HepG2 (cell line): ENCODE results near the gene LMF2. TPM values are rescaled to one million over a fixed set of nuclear protein-coding genes. Genes with fewer than 3 reads are reported as not detected.
A peak's percentile ranks its signal among the peaks of the same experiment; 100 is the strongest.

Experiments used
- ATAC-seq: fragments of 200-7000 bp; cut with Tn5 transposase; 3 replicates; pipeline ENCODE4 v1.9.1; 2020; ENCODE audit warnings: mild to moderate bottlenecking, moderate library complexity
- BruUV-seq: library from RNA; stranded (reverse); fragments of 400-500 nt; replicated peaks from 2 replicates; lab custom pipeline; 2021; lab: Mats Ljungman, UMichigan
- CTCF ChIA-PET: fragments of 300-600 bp; formaldehyde crosslinking; extraction: SDS; loops from one replicate; lab custom pipeline; 2021; ENCODE audit warnings: low total read pairs, inconsistent platforms, low intra/inter-chr PET ratio; lab: Yijun Ruan, JAX
- POLR2A ChIA-PET: fragments of 350-600 bp; sonication (Branson Sonifier 250); formaldehyde crosslinking; loops from one replicate; lab custom pipeline; 2020; ENCODE audit warnings: antibody characterized with exemption, inconsistent platforms; lab: Yijun Ruan, JAX
- DNase-seq: peaks from one replicate; pipeline ENCODE4 v3.0.0-alpha.2; 2015; ENCODE audit warnings: low spot score
- FAIRE-seq: peaks from 3 replicates; lab custom pipeline; 2011; peaks lifted over from hg19 to GRCh38; lab: Jason Lieb, UNC
- H2AFZ ChIP-seq: one replicate; pipeline ENCODE4 v1.6.1; 2011; ENCODE audit warnings: low read length, inconsistent platforms
- H3K27ac ChIP-seq: fragments of 300-600 bp; 3 replicates; pipeline ENCODE4 v1.8.0; 2011; ENCODE audit warnings: mixed run types, mild to moderate bottlenecking, mixed read lengths, low read length, inconsistent platforms; ENCODE audit not compliant: insufficient read depth; ENCODE audit errors: extremely low read length
- H3K27me3 ChIP-seq, 2 experiments: fragments of 200-600 bp in 1 of 2; 2 replicates in 1 of 2; 3 replicates in 1 of 2; pipeline versions ENCODE4 v1.6.0 to v1.8.0; 2011; ENCODE audit warnings: low read length in 2 of 2, mild to moderate bottlenecking in 2 of 2, moderate library complexity in 2 of 2, inconsistent platforms in 1 of 2; ENCODE audit not compliant: insufficient read depth in 2 of 2, control insufficient read depth in 1 of 2
- H3K36me3 ChIP-seq, 2 experiments: fragments of 200-600 bp in 1 of 2; replicated peaks in 1 of 2; 2 replicates in 1 of 2; 3 replicates in 1 of 2; pipeline versions ENCODE4 v1.5.1 to v1.8.0; 2011; ENCODE audit warnings: low read length in 2 of 2, inconsistent platforms in 1 of 2; ENCODE audit not compliant: insufficient read depth in 2 of 2, control insufficient read depth in 1 of 2
- H3K4me1 ChIP-seq: 2 replicates; pipeline ENCODE4 v1.5.1; 2012; ENCODE audit warnings: low read length, inconsistent platforms; ENCODE audit not compliant: insufficient read depth
- H3K4me2 ChIP-seq: 2 replicates; pipeline ENCODE4 v1.6.0; 2011; ENCODE audit warnings: low read depth, low read length, inconsistent platforms
- H3K4me3 ChIP-seq, 3 experiments: fragments of 200-600 bp in 1 of 3; sonication (generic), shearing (Covaris generic) in 1 of 3; replicated peaks in 1 of 3; 2 replicates each; pipeline ENCODE4 v1.5.1; 2011 to 2016; ENCODE audit warnings: low read length in 3 of 3, inconsistent platforms in 2 of 3, low read depth in 2 of 3, mild to moderate bottlenecking in 2 of 3, control low read depth in 1 of 3, mixed read lengths in 1 of 3; ENCODE audit not compliant: insufficient read depth in 1 of 3
- H3K79me2 ChIP-seq: one replicate; pipeline ENCODE4 v1.6.1; 2011; ENCODE audit warnings: low read length, inconsistent platforms; ENCODE audit not compliant: insufficient read depth
- H3K9ac ChIP-seq: 2 replicates; pipeline ENCODE4 v1.6.0; 2011; ENCODE audit warnings: mild to moderate bottlenecking, low read depth, low read length, inconsistent platforms; ENCODE audit not compliant: insufficient read depth
- H3K9me3 ChIP-seq: 2 replicates; pipeline ENCODE4 v1.5.1; 2012; ENCODE audit warnings: mild to moderate bottlenecking, low read length
- H4K20me1 ChIP-seq: 2 replicates; pipeline ENCODE4 v1.6.0; 2011; ENCODE audit warnings: inconsistent platforms, mild to moderate bottlenecking, low read length, moderate library complexity; ENCODE audit not compliant: insufficient read depth
- CEBPZ ChIP-seq: IDR thresholded peaks from 2 replicates; pipeline ENCODE4 v1.6.1; 2012; ENCODE audit warnings: low read length, improper control_type of control experiment
- MZF1 ChIP-seq: sonication (generic); formaldehyde crosslinking; IDR thresholded peaks from 2 replicates; pipeline ENCODE4 v1.8.1; 2023; ENCODE audit warnings: mild to moderate bottlenecking, missing genetic modification reagents, borderline replicate concordance
- RBFOX2 ChIP-seq: fragments of 200-400 bp; formaldehyde crosslinking; IDR thresholded peaks from 2 replicates; pipeline ENCODE4 v1.6.1; 2017; ENCODE audit warnings: low read depth, mild to moderate bottlenecking, low read length
- ZFP91 ChIP-seq: sonication (generic); formaldehyde crosslinking; IDR thresholded peaks from 2 replicates; pipeline ENCODE4 v1.9.0; 2022; ENCODE audit warnings: missing genetic modification reagents, mild to moderate bottlenecking, borderline replicate concordance
- ZNF572 ChIP-seq: sonication (generic); formaldehyde crosslinking; IDR thresholded peaks from 2 replicates; pipeline ENCODE4 v1.5.1; 2020; ENCODE audit warnings: mild to moderate bottlenecking, missing genetic modification reagents
- ZNF788 ChIP-seq: sonication (generic); formaldehyde crosslinking; IDR thresholded peaks from 2 replicates; pipeline ENCODE4 v1.5.0; 2020; ENCODE audit warnings: mild to moderate bottlenecking, missing genetic modification reagents, borderline replicate concordance
- WGBS: methylation state at CpG from one replicate; pipeline ENCODE4 v1.1.6; 2017; ENCODE audit warnings: low lambda C conversion rate; 5-methylcytosine and 5-hydroxymethylcytosine counted together
- in situ Hi-C: cut with HindIII; loops from 2 replicates; pipeline ENCODE4 v1.10.0; 2017; ENCODE audit warnings: low pct_unique_long_range_greater_than_20kb; ENCODE audit not compliant: extremely low pct_ligation_motif_present
- intact Hi-C: fragments of 100-400 bp; cut with micrococcal nuclease; formaldehyde crosslinking; loops from one replicate; pipeline ENCODE4 v1.10.0; 2022; ENCODE audit not compliant: unreplicated experiment
- polyA plus RNA-seq, 8 experiments: library from polyadenylated mRNA; depleted of rRNA in 3 of 8; stranded (reverse) in 7 of 8; unstranded in 1 of 8; fragments of >200 nt; fragmentation: Illumina TruSeq in 4 of 8; extraction: Trizol in 4 of 8; gene quantifications; 2 replicates each; pipeline versions ENCODE4 v1.2.1 to v1.2.3, GENCODE V29; 2011 to 2016; ENCODE audit warnings: low read depth in 4 of 8, missing spikeins in 1 of 8, mixed read lengths in 1 of 8; ENCODE audit not compliant: insufficient read depth in 1 of 8
- total RNA-seq, 5 experiments: library from RNA; depleted of rRNA; stranded (reverse); fragments of >200 nt; fragmentation: Illumina TruSeq; extraction: Trizol; gene quantifications; 2 replicates each; pipeline ENCODE4 v1.2.3, GENCODE V29; 2016; ENCODE audit warnings: low read depth in 1 of 5
- TF ChIP-seq, protein P1 (sequence below): sonication (generic); formaldehyde crosslinking; IDR thresholded peaks from 2 replicates; pipeline ENCODE4 v1.4.0; 2020; ENCODE audit warnings: missing genetic modification reagents, borderline replicate concordance

The LMF2 gene
- total and polyA plus RNA-seq, 2 of the 13 experiments (the other 11 are each of a cell fraction or from before 2014, with no cell fraction given): 23.3 to 30.6 TPM

DNA sequence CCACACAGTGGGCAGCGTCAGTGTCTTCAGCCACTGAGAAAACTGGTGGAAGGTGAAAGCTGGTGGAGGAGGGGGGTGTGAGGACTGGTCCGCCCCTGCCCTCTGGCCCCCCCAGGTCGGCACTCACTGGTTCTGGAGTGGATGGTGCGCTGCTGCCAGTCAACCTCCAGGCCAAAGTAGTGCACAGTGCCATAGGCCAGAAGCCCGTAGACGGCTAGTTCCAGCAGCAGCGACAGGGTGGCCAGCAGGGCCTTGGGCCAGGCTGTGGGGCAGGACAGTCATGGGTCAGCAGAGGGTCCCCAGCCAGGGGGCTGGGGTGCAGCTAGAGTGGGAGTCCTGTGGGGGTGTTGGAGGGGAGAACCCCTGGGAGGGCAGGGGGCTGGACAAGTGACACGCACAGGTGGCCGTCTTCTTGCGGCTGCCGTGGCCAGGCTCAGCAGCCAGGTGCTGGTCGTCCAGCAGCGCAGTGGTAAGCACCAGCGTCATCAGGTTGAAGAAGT lies 2.2 kb downstream of the LMF2 start:
- FAIRE-seq (no peak), DNase-seq (no peak), ATAC-seq (no peak)
- H4K20me1 ChIP-seq: no peaks in the 10 kb centered on the region
- H2AFZ ChIP-seq: no peak overlapping the region
- H3K4me1 ChIP-seq: peaks cover 19% of the 10 kb centered on the region
- no peak overlapping the region for H3K27ac ChIP-seq
- CTCF ChIA-PET: no interaction called here
- no TSS peak for BruUV-seq
- no peak overlapping the region for H3K4me3 ChIP-seq
- H3K9ac ChIP-seq: no peak overlapping the region
- H3K36me3 ChIP-seq: peaks cover 2 to 10% of the 10 kb centered on the region in 2 experiments; a peak in 1 of 5 replicates
- 100% methylated on average over 7 of the region's 14 CpGs for WGBS
- POLR2A ChIA-PET: no interaction called here
- no peaks in the 10 kb centered on the region; a peak in 1 of 5 replicates for H3K27me3 ChIP-seq
- H3K9me3 ChIP-seq: no peaks in the 10 kb centered on the region
- no peak for TF ChIP-seq ZNF572 (CRISPR knock-in tag)
- peaks cover 28% of the 10 kb centered on the region for H3K79me2 ChIP-seq
- in situ Hi-C loops (no loop called here), intact Hi-C loops (no loop called here)
- H3K4me2 ChIP-seq: no peak overlapping the region

- no peak overlapping the region for H3K9ac ChIP-seq
- in situ Hi-C loops: no loop called here
- CTCF ChIA-PET: no interaction called here
- no peak for TF ChIP-seq MZF1 (CRISPR knock-in tag)
- no peak for TF ChIP-seq ZFP91 (CRISPR knock-in tag)
- TF ChIP-seq, protein P1, sequence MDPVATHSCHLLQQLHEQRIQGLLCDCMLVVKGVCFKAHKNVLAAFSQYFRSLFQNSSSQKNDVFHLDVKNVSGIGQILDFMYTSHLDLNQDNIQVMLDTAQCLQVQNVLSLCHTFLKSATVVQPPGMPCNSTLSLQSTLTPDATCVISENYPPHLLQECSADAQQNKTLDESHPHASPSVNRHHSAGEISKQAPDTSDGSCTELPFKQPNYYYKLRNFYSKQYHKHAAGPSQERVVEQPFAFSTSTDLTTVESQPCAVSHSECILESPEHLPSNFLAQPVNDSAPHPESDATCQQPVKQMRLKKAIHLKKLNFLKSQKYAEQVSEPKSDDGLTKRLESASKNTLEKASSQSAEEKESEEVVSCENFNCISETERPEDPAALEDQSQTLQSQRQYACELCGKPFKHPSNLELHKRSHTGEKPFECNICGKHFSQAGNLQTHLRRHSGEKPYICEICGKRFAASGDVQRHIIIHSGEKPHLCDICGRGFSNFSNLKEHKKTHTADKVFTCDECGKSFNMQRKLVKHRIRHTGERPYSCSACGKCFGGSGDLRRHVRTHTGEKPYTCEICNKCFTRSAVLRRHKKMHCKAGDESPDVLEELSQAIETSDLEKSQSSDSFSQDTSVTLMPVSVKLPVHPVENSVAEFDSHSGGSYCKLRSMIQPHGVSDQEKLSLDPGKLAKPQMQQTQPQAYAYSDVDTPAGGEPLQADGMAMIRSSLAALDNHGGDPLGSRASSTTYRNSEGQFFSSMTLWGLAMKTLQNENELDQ (CRISPR knock-in tag): no peak
- TF ChIP-seq CEBPZ: no peak
- TF ChIP-seq RBFOX2: 0 out of 2 replicates have a peak, but pooled peaks have one; percentile 30
- TF ChIP-seq ZNF788: no peak
Observed at GRCh38 chr22:50504369-50505211, 2.9 kb downstream of the LMF2 start.

More at GRCh38 chr22:50504369-50505211, 2.9 kb downstream of the LMF2 start:
- no peak for DNase-seq
- H3K4me3 ChIP-seq: no peak overlapping the region
- ATAC-seq: no peak
- H3K79me2 ChIP-seq: peaks cover 22% of the 10 kb centered on the region
- FAIRE-seq: no peak
- H2AFZ ChIP-seq: no peak overlapping the region
- no peak overlapping the region for H3K4me2 ChIP-seq
- BruUV-seq: no TSS peak
- peaks cover 18% of the 10 kb centered on the region for H3K4me1 ChIP-seq
- H3K36me3 ChIP-seq: peaks cover 2 to 10% of the 10 kb centered on the region in 2 experiments; a peak in 1 of 5 replicates
- WGBS: 92% methylated on average over 29 of the region's 44 CpGs
- intact Hi-C loops: no loop called here
- no peaks in the 10 kb centered on the region; a peak in 1 of 5 replicates for H3K27me3 ChIP-seq
- H3K9me3 ChIP-seq: no peaks in the 10 kb centered on the region
- POLR2A ChIA-PET: interaction anchor here (1.8 kb wide), 1 partner anchor 21 kb away, joined by 5 read pairs; the partner anchor contains the start of gene SCO2
- no peaks in the 10 kb centered on the region for H4K20me1 ChIP-seq
- no peak overlapping the region for H3K27ac ChIP-seq
